H1 (cell line): ENCODE measurements around the gene PHLDA3. TPM values are rescaled to one million over a fixed set of nuclear protein-coding genes. Genes with fewer than 3 reads are reported as not detected.
"Not testable (repeated sequence)": the region's sequence is repeated elsewhere in the genome, so short reads cannot be mapped to it uniquely, and the experiment has no call there.

Experiments
- CTCF ChIA-PET: fragments of 300-600 bp; sonication (Branson Sonifier 250); formaldehyde crosslinking; loops from one replicate; lab custom pipeline; 2021; ENCODE audit not compliant: partially characterized antibody; lab: Charles Lee
- POLR2A ChIA-PET: fragments of 300-600 bp; sonication (Branson Sonifier 250); formaldehyde crosslinking; loops from one replicate; lab custom pipeline; 2021; ENCODE audit warnings: inconsistent platforms; ENCODE audit not compliant: partially characterized antibody; lab: Charles Lee
- DNase-seq, 2 experiments: peaks; one replicate each; pipeline versions ENCODE4 v3.0.0 to v3.0.0-alpha.2; 2010 to 2022; ENCODE audit warnings: low spot score in 2 of 2, low read depth in 1 of 2, mixed read lengths in 1 of 2
- FAIRE-seq: peaks from 2 replicates; lab custom pipeline; 2011; peaks lifted over from hg19 to GRCh38; lab: Jason Lieb, UNC
- H2AFZ ChIP-seq: 2 replicates; pipeline ENCODE4 v1.8.1; 2012; ENCODE audit warnings: low read length, inconsistent platforms
- H2AK5ac ChIP-seq: 2 replicates; pipeline ENCODE4 v1.6.1; 2013; ENCODE audit warnings: low read depth, low read length
- H2BK120ac ChIP-seq: replicated peaks from 2 replicates; pipeline ENCODE3; 2013; ENCODE audit warnings: low read depth, low read length, inconsistent platforms
- H2BK12ac ChIP-seq: 2 replicates; pipeline ENCODE4 v1.6.1; 2013; ENCODE audit warnings: low read depth, low read length
- H2BK15ac ChIP-seq: 2 replicates; pipeline ENCODE4 v1.6.1; 2013; ENCODE audit warnings: low read length
- H2BK20ac ChIP-seq: 2 replicates; pipeline ENCODE4 v1.6.1; 2013; ENCODE audit warnings: low read length
- H2BK5ac ChIP-seq: 2 replicates; pipeline ENCODE4 v1.6.1; 2013; ENCODE audit warnings: low read depth, low read length
- H3K14ac ChIP-seq: 2 replicates; pipeline ENCODE4 v1.6.1; 2013; ENCODE audit warnings: inconsistent platforms; ENCODE audit not compliant: insufficient read length
- H3K18ac ChIP-seq: 2 replicates; pipeline ENCODE4 v1.6.1; 2013; ENCODE audit warnings: low read length; ENCODE audit errors: extremely low read depth
- H3K23ac ChIP-seq: 2 replicates; pipeline ENCODE4 v1.6.1; 2013; ENCODE audit warnings: inconsistent platforms; ENCODE audit not compliant: insufficient read length
- H3K23me2 ChIP-seq: 2 replicates; pipeline ENCODE4 v1.6.1; 2013; ENCODE audit warnings: low read depth, low read length
- H3K27ac ChIP-seq: 2 replicates; pipeline ENCODE4 v1.6.1; 2011; ENCODE audit warnings: low read depth, low read length, inconsistent platforms
- H3K27me3 ChIP-seq, 4 experiments: replicated peaks in 1 of 4; 1 replicate in 1 of 4; 2 replicates in 3 of 4; pipeline versions ENCODE4 v1.6.1 to v1.8.1; 2011 to 2013; ENCODE audit warnings: low read length in 3 of 4, mild to moderate bottlenecking in 3 of 4, inconsistent platforms in 2 of 4, mixed read lengths in 2 of 4, moderate library complexity in 1 of 4; ENCODE audit not compliant: control insufficient read depth in 3 of 4, insufficient read depth in 3 of 4; ENCODE audit errors: extremely low read depth in 1 of 4
- H3K36me3 ChIP-seq, 4 experiments: 2 replicates each; pipeline versions ENCODE4 v1.6.1 to v1.8.1; 2011 to 2013; ENCODE audit warnings: mild to moderate bottlenecking in 4 of 4, low read length in 3 of 4, moderate library complexity in 2 of 4, control low read depth in 1 of 4, inconsistent platforms in 1 of 4; ENCODE audit not compliant: insufficient read depth in 4 of 4, control insufficient read depth in 2 of 4
- H3K4ac ChIP-seq: replicated peaks from 2 replicates; pipeline ENCODE3; 2013; ENCODE audit warnings: low read length, low read depth, mixed read lengths, inconsistent platforms; ENCODE audit not compliant: insufficient read length
- H3K4me1 ChIP-seq, 4 experiments: replicated peaks in 1 of 4; 1 replicate in 1 of 4; 2 replicates in 3 of 4; pipeline versions ENCODE4 v1.6.1 to v1.8.1; 2011 to 2013; ENCODE audit warnings: low read length in 3 of 4, inconsistent platforms in 2 of 4, mixed read lengths in 1 of 4; ENCODE audit not compliant: insufficient read depth in 4 of 4, control insufficient read depth in 3 of 4
- H3K4me2 ChIP-seq, 2 experiments: 2 replicates each; pipeline versions ENCODE4 v1.6.1 to v1.8.1; 2011 to 2013; ENCODE audit warnings: low read depth in 2 of 2, low read length in 2 of 2, control low read depth in 1 of 2, inconsistent platforms in 1 of 2, mild to moderate bottlenecking in 1 of 2; ENCODE audit not compliant: insufficient read depth in 1 of 2
- H3K4me3 ChIP-seq, 4 experiments: fragments of 200-600, 300-600 bp in 1 of 4; sonication (generic), shearing (Covaris generic), sonication (Bioruptor Twin) in 1 of 4; 2 replicates each; pipeline versions ENCODE4 v1.5.1 to v1.8.1; 2011 to 2016; ENCODE audit warnings: low read length in 4 of 4, low read depth in 3 of 4, control low read depth in 2 of 4, inconsistent platforms in 2 of 4, mild to moderate bottlenecking in 2 of 4, mixed read lengths in 1 of 4, moderate library complexity in 1 of 4; ENCODE audit not compliant: insufficient read depth in 2 of 4; ENCODE audit errors: extremely low read depth in 1 of 4
- H3K56ac ChIP-seq: replicated peaks from 2 replicates; pipeline ENCODE3; 2013; ENCODE audit warnings: low read depth, mild to moderate bottlenecking, mixed read lengths, low read length, inconsistent platforms; ENCODE audit not compliant: insufficient read length
- H3K79me1 ChIP-seq: 2 replicates; pipeline ENCODE4 v1.6.1; 2013; ENCODE audit warnings: low read depth, low read length, control low read depth
- H3K79me2 ChIP-seq, 2 experiments: 2 replicates each; pipeline versions ENCODE4 v1.6.1 to v1.8.1; 2012 to 2013; ENCODE audit warnings: low read length in 2 of 2, mild to moderate bottlenecking in 2 of 2, inconsistent platforms in 1 of 2; ENCODE audit not compliant: insufficient read depth in 2 of 2, control insufficient read depth in 1 of 2
- H3K9ac ChIP-seq, 4 experiments: replicated peaks in 1 of 4; 1 replicate in 1 of 4; 2 replicates in 3 of 4; pipeline versions ENCODE4 v1.6.1 to v1.8.1; 2011 to 2013; ENCODE audit warnings: low read depth in 3 of 4, low read length in 3 of 4, control low read depth in 2 of 4, mild to moderate bottlenecking in 2 of 4, moderate library complexity in 2 of 4, inconsistent platforms in 1 of 4; ENCODE audit errors: extremely low read depth in 1 of 4
- H3K9me3 ChIP-seq, 2 experiments: 2 replicates each; pipeline versions ENCODE4 v1.6.1 to v1.8.1; 2012 to 2013; ENCODE audit warnings: mild to moderate bottlenecking in 2 of 2, moderate library complexity in 2 of 2, control low read depth in 1 of 2, inconsistent platforms in 1 of 2, low read depth in 1 of 2, low read length in 1 of 2, mixed read lengths in 1 of 2; ENCODE audit not compliant: insufficient read depth in 2 of 2
- H4K20me1 ChIP-seq, 2 experiments: replicated peaks in 1 of 2; 2 replicates each; pipeline versions ENCODE3 to v1.8.1; 2011 to 2013; ENCODE audit warnings: inconsistent platforms in 2 of 2, low read length in 2 of 2, mild to moderate bottlenecking in 1 of 2; ENCODE audit not compliant: insufficient read depth in 2 of 2, control insufficient read depth in 1 of 2
- H4K5ac ChIP-seq: 2 replicates; pipeline ENCODE4 v1.6.1; 2013; ENCODE audit warnings: low read length, low read depth, mixed read lengths, inconsistent platforms; ENCODE audit not compliant: insufficient read length
- H4K8ac ChIP-seq: 2 replicates; pipeline ENCODE4 v1.8.0; 2013; ENCODE audit warnings: mild to moderate bottlenecking, moderate library complexity, low read length, inconsistent platforms; ENCODE audit not compliant: insufficient read depth; ENCODE audit errors: extremely low read depth
- H4K91ac ChIP-seq: replicated peaks from 2 replicates; pipeline ENCODE3; 2013; ENCODE audit warnings: low read length, mixed read lengths, inconsistent platforms; ENCODE audit not compliant: insufficient read length
- WGBS, 2 experiments: shearing (Covaris generic) in 1 of 2; methylation state at CpG; one replicate each; pipeline versions ENCODE4 v1.1.6 to v1.1.7; 2013 to 2015; ENCODE audit warnings: low lambda C conversion rate in 2 of 2, mixed read lengths in 2 of 2, inconsistent platforms in 1 of 2, low coverage in 1 of 2, missing lambda C conversion rate in 1 of 2; ENCODE audit not compliant: insufficient replicate concordance in 2 of 2, insufficient coverage in 1 of 2, insufficient read length in 1 of 2; ENCODE audit errors: extremely low coverage in 1 of 2, missing lambda C conversion rate in 1 of 2; 5-methylcytosine and 5-hydroxymethylcytosine counted together
- polyA plus RNA-seq, 7 experiments: library from polyadenylated mRNA; depleted of rRNA in 3 of 7; stranded (reverse) in 5 of 7; unstranded in 2 of 7; fragments of >200 nt in 5 of 7; fragments of 200-250 nt in 2 of 7; gene quantifications; 1 replicate in 5 of 7; 2 replicates in 1 of 7; 4 replicates in 1 of 7; pipeline versions ENCODE4 v1.2.1 to v1.2.3, GENCODE V29; 2011 to 2013; ENCODE audit warnings: missing spikeins in 2 of 7, mixed read lengths in 2 of 7
- total RNA-seq: library from RNA; stranded (reverse); fragmentation: NEBNext Ultra II Directional; extraction: Animal tissue kit (Norgen Biotek cat#: 25700); gene quantifications from 2 replicates; pipeline ENCODE4 v1.2.1, GENCODE V29; 2021

The PHLDA3 gene
- total and polyA plus RNA-seq, 2 of the 8 experiments (the other 6 are each of a cell fraction or from before 2014, with no cell fraction given) = 25.5 to 27.5 TPM

GRCh38 chr1:201472321-201472720 lies 3.3 kb upstream of the PHLDA3 start:
- H3K4ac ChIP-seq, H4K8ac ChIP-seq, FAIRE-seq, H3K18ac ChIP-seq, H3K4me3 ChIP-seq, H3K9me3 ChIP-seq, H3K14ac ChIP-seq, H4K5ac ChIP-seq, H3K79me1 ChIP-seq, H2AFZ ChIP-seq, H3K4me2 ChIP-seq, H2BK15ac ChIP-seq, H3K27ac ChIP-seq, H2BK20ac ChIP-seq, H3K9ac ChIP-seq, H2BK12ac ChIP-seq, DNase-seq, H4K20me1 ChIP-seq, H3K36me3 ChIP-seq, H4K91ac ChIP-seq, H3K23ac ChIP-seq, H2BK120ac ChIP-seq, H3K56ac ChIP-seq, H2BK5ac ChIP-seq, POLR2A ChIA-PET, H2AK5ac ChIP-seq: not testable (repeated sequence)
- Histone ChIP-seq H3K27me3 (peaks cover 5 to 35% (median 31%) of the 10 kb centered on the region in 4 experiments), H3K79me2 (peaks cover 0 to 12% of the 10 kb centered on the region in 2 experiments; a peak in 2 of 4 replicates), H3K4me1 (peaks cover 0 to 15% (median 11%) of the 10 kb centered on the region in 4 experiments; a peak in 6 of 7 replicates), H3K23me2 (peaks cover 16% of the 10 kb centered on the region)
- CTCF ChIA-PET = interaction anchor here (0.6 to 2.8 kb wide), 8 partner anchors 9 to 635 kb away, joined by 3 to 9 read pairs (median 4); no protein-coding TSS in a partner anchor
- WGBS, 2 experiments = 86% methylated on average over 8 of the region's 8 CpGs; no CpG with 5 or more reads in 1 of the 2 experiments
